HCT116 (cell line): ENCODE data around the gene ADGRL3. TPM values are rescaled to one million over a fixed set of nuclear protein-coding genes. Genes with fewer than 3 reads are reported as not detected.

ENCODE experiments used
- ATAC-seq: fragments of 200-7000 bp; cut with Tn5 transposase; 2 replicates; pipeline ENCODE4 v1.9.1; 2020; ENCODE audit warnings: mild to moderate bottlenecking, moderate library complexity
- BruUV-seq: library from RNA; stranded (reverse); fragments of 400-500 nt; replicated peaks from 2 replicates; lab custom pipeline; 2021; lab: Mats Ljungman, UMichigan
- CTCF ChIA-PET: fragments of 300-600 bp; sonication (Branson Sonifier 250); formaldehyde crosslinking; loops from one replicate; lab custom pipeline; 2021; ENCODE audit warnings: antibody characterized with exemption; lab: Charles Lee
- POLR2A ChIA-PET: fragments of 300-600, 350-600 bp; sonication (Branson Sonifier 250); formaldehyde crosslinking; loops from one replicate; lab custom pipeline; 2021; ENCODE audit warnings: antibody characterized with exemption; lab: Charles Lee
- RAD21 ChIA-PET, 2 experiments: fragments of 300-600 bp; sonication (Branson Sonifier 250); formaldehyde crosslinking; loops; one replicate each; lab custom pipeline; 2023; ENCODE audit warnings: low total read pairs in 2 of 2; ENCODE audit not compliant: uncharacterized antibody in 2 of 2, unreplicated experiment in 2 of 2, low non-redundant PET in 1 of 2; lab: Charles Lee
- DNase-seq: peaks from one replicate; pipeline ENCODE4 v3.0.0-alpha.2; 2010; ENCODE audit warnings: low read depth, low spot score
- H2AFZ ChIP-seq: fragments of 200-600 bp; shearing (Covaris generic), sonication (generic); 2 replicates; pipeline ENCODE4 v1.6.1; 2017; ENCODE audit warnings: low read depth, mixed run types, mixed read lengths, antibody characterized with exemption, low read length; ENCODE audit not compliant: poor library complexity, severe bottlenecking
- H3K27ac ChIP-seq: 2 replicates; pipeline ENCODE4 v1.5.1; 2012; ENCODE audit warnings: low read depth, low read length
- H3K27me3 ChIP-seq: fragments of 200-600 bp; sonication (generic); 2 replicates; pipeline ENCODE4 v1.6.1; 2016; ENCODE audit warnings: mixed run types, low read length, mixed read lengths; ENCODE audit not compliant: insufficient read depth
- H3K36me3 ChIP-seq, 2 experiments: fragments of 200-500 bp in 1 of 2; fragments of 200-600 bp in 1 of 2; sonication (Bioruptor generic) in 1 of 2; sonication (generic) in 1 of 2; 2 replicates each; pipeline versions ENCODE4 v1.5.1 to v1.6.1; 2014 to 2016; ENCODE audit warnings: low read length in 2 of 2, inconsistent platforms in 1 of 2, mixed read lengths in 1 of 2, mixed run types in 1 of 2; ENCODE audit not compliant: insufficient read depth in 2 of 2, control insufficient read depth in 1 of 2
- H3K4me1 ChIP-seq, 2 experiments: fragments of 200-600 bp in 1 of 2; sonication (generic) in 1 of 2; 2 replicates each; pipeline versions ENCODE4 v1.5.1 to v1.6.1; 2012 to 2017; ENCODE audit warnings: low read length in 2 of 2, inconsistent platforms in 1 of 2, mild to moderate bottlenecking in 1 of 2, mixed read lengths in 1 of 2, mixed run types in 1 of 2, moderate library complexity in 1 of 2; ENCODE audit not compliant: insufficient read depth in 2 of 2, control insufficient read depth in 1 of 2
- H3K4me2 ChIP-seq: fragments of 200-600 bp; sonication (generic); 2 replicates; pipeline ENCODE4 v1.6.1; 2017; ENCODE audit warnings: mixed run types, low read length, mixed read lengths
- H3K4me3 ChIP-seq, 2 experiments: fragments of 200-600 bp in 1 of 2; sonication (generic) in 1 of 2; replicated peaks in 1 of 2; 2 replicates each; pipeline ENCODE4 v1.5.1; 2011 to 2016; ENCODE audit warnings: low read length in 2 of 2, control low read depth in 1 of 2, low read depth in 1 of 2, mild to moderate bottlenecking in 1 of 2, mixed read lengths in 1 of 2, mixed run types in 1 of 2
- H3K79me2 ChIP-seq: fragments of 200-600 bp; sonication (generic); 2 replicates; pipeline ENCODE4 v1.6.1; 2017; ENCODE audit warnings: mild to moderate bottlenecking, mixed run types, low read length, moderate library complexity, mixed read lengths; ENCODE audit not compliant: insufficient read depth
- H3K9ac ChIP-seq: fragments of 200-600 bp; sonication (generic); 2 replicates; pipeline ENCODE4 v1.6.1; 2016; ENCODE audit warnings: low read length, mixed read lengths
- H3K9me2 ChIP-seq: fragments of 200-600 bp; sonication (generic), shearing (Covaris generic); 2 replicates; pipeline ENCODE4 v1.6.1; 2017; ENCODE audit warnings: mixed run types, mild to moderate bottlenecking, moderate library complexity; ENCODE audit not compliant: insufficient read depth
- H3K9me3 ChIP-seq, 2 experiments: fragments of 200-500 bp in 1 of 2; fragments of 200-600 bp in 1 of 2; sonication (Bioruptor generic) in 1 of 2; sonication (generic) in 1 of 2; 2 replicates each; pipeline ENCODE4 v1.6.1; 2014 to 2017; ENCODE audit warnings: low read length in 2 of 2, mixed read lengths in 2 of 2, inconsistent platforms in 1 of 2, low read depth in 1 of 2, mild to moderate bottlenecking in 1 of 2, mixed run types in 1 of 2, moderate library complexity in 1 of 2; ENCODE audit not compliant: control insufficient read depth in 1 of 2, insufficient read depth in 1 of 2
- H4K20me1 ChIP-seq: fragments of 200-600 bp; sonication (generic), shearing (Covaris generic); 2 replicates; pipeline ENCODE4 v1.6.1; 2017; ENCODE audit warnings: mixed run types, mild to moderate bottlenecking, moderate library complexity; ENCODE audit not compliant: insufficient read depth
- CBX3 ChIP-seq: IDR thresholded peaks from 2 replicates; pipeline ENCODE4 v1.6.1; 2012; ENCODE audit warnings: low read depth
- EZH2phosphoT487 ChIP-seq: fragments of 200-600 bp; IDR thresholded peaks from 2 replicates; pipeline ENCODE4 v1.6.1; 2018; ENCODE audit warnings: antibody characterized with exemption, borderline replicate concordance
- POLR2AphosphoS5 ChIP-seq: IDR thresholded peaks from 2 replicates; pipeline ENCODE4 v1.6.1; 2011; ENCODE audit warnings: mild to moderate bottlenecking, low read depth, low read length, moderate library complexity
- SIN3A ChIP-seq: IDR thresholded peaks from 2 replicates; pipeline ENCODE4 v1.6.1; 2012; ENCODE audit warnings: low read depth
- intact Hi-C: fragments of 100-400 bp; cut with micrococcal nuclease; formaldehyde crosslinking; loops from 2 replicates; pipeline ENCODE4 v1.10.0; 2022
- total RNA-seq: library from RNA; stranded (reverse); gene quantifications from one replicate; pipeline ENCODE4 v1.2.1, GENCODE V29; 2021; ENCODE audit not compliant: unreplicated experiment
- TF ChIP-seq, protein P1 (sequence below): IDR thresholded peaks from 2 replicates; pipeline ENCODE4 v1.6.1; 2012
- TF ChIP-seq, protein P2 (sequence below): IDR thresholded peaks from 2 replicates; pipeline ENCODE4 v1.6.1; 2012

ADGRL3 gene
- total RNA-seq, 1 experiment from 2014 or later = not detected

DNA sequence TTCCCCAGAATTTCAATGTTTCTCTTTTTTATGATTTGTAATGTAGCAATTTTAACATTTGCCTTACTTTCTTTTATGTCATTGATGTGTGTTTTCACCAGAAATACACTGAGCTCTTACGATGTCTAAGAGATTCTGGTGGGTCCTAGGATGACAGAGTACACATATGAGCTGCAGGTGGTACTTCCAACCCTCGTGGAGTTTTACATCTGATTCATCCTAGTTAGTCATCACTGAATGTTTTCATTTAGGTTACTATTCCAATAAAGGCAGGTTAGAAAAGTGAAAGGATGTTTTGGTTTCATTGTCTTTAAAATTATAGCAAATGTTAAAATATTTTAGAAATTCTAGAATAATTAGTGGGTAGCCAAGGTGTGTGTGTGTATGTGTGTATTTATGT, 605.9 kb downstream of the ADGRL3 start (continued):
- TF ChIP-seq, protein P1, sequence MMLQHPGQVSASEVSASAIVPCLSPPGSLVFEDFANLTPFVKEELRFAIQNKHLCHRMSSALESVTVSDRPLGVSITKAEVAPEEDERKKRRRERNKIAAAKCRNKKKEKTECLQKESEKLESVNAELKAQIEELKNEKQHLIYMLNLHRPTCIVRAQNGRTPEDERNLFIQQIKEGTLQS = no peak

DNA sequence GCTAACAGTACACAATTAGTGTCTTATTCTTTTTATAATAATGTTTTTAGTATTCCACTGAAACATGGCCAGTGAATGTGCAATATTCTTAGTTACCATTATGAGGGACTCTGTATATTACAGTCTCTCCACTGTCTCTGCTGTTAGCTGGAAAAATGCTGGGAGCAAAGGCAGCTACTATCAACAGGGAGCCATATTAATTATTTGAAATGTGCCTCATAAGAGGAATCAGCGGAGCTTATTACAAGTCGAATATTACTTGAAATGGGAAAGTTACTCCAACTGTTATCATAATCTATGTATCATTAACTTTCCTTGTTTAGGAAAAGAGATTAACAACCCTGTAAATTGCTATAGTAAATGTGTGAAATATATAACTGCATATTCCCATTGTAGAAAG, 612.0 kb downstream of the ADGRL3 start:
- RAD21 ChIA-PET = no interaction called here
- DNase-seq (no peak), ATAC-seq (no peak)
- no peaks in the 10 kb centered on the region for H3K4me1 ChIP-seq
- intact Hi-C loops = no loop called here
- TF ChIP-seq CBX3 (no peak), POLR2AphosphoS5 (no peak), SIN3A (no peak)
- TF ChIP-seq, protein P2, sequence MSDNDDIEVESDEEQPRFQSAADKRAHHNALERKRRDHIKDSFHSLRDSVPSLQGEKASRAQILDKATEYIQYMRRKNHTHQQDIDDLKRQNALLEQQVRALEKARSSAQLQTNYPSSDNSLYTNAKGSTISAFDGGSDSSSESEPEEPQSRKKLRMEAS = no peak
- H3K36me3 ChIP-seq = no peaks in the 10 kb centered on the region
- no peak overlapping the region for H3K27ac ChIP-seq
- no peak overlapping the region for H2AFZ ChIP-seq
- BruUV-seq = no TSS peak
- H3K9me2 ChIP-seq = no peaks in the 10 kb centered on the region
- no peak overlapping the region for H3K4me3 ChIP-seq
- H3K9ac ChIP-seq = no peak overlapping the region
- no peaks in the 10 kb centered on the region for H4K20me1 ChIP-seq
- no peak overlapping the region for H3K4me2 ChIP-seq
- CTCF ChIA-PET = no interaction called here
- H3K79me2 ChIP-seq = no peaks in the 10 kb centered on the region
- H3K27me3 ChIP-seq = no peaks in the 10 kb centered on the region
- H3K9me3 ChIP-seq = peaks cover 3 to 15% of the 10 kb centered on the region in 2 experiments; a peak in 3 of 4 replicates
- POLR2A ChIA-PET = no interaction called here

DNA sequence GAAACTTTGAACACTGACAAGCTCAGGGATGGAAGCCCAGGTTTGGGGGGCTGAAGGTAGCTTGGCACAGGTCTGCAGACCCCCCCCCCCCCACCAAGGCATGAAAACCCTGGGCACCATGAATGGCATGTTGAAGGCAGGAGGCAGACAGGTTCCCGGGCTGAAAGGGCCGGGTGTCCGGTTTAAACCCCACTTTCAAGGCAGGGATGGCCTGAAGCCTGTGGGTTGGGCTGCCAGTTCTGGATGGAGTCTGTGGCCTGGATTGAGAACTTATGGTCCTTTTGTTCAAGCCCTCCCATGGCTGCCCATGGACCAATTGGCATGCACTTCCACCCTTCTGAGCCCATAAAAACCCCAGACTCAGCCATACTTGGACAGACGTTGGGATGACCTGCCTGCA, 616.9 kb downstream of the ADGRL3 start:
- no TSS peak for BruUV-seq
- TF ChIP-seq EZH2phosphoT487 = no peak
- RAD21 ChIA-PET = no interaction called here
- H3K9me3 ChIP-seq = peaks cover 5 to 18% of the 10 kb centered on the region in 2 experiments; a peak in 3 of 4 replicates
- intact Hi-C loops = no loop called here
- POLR2A ChIA-PET = no interaction called here
- H3K79me2 ChIP-seq = no peaks in the 10 kb centered on the region
- no peaks in the 10 kb centered on the region for H3K4me1 ChIP-seq
- H3K4me2 ChIP-seq = no peak overlapping the region
- no peak overlapping the region for H3K4me3 ChIP-seq
- no peaks in the 10 kb centered on the region for H3K9me2 ChIP-seq
- CTCF ChIA-PET = no interaction called here
- H3K27me3 ChIP-seq = no peaks in the 10 kb centered on the region
- H3K27ac ChIP-seq = no peak overlapping the region
- H2AFZ ChIP-seq = no peak overlapping the region
- no peak overlapping the region for H3K9ac ChIP-seq
- ATAC-seq = no peak
- H3K36me3 ChIP-seq = no peaks in the 10 kb centered on the region
- no peak for DNase-seq
- H4K20me1 ChIP-seq = no peaks in the 10 kb centered on the region; the same call in 1 of the 2 replicates
